HK-2 (cell line): ENCODE data around the gene PPP1R13B.

Experiments used
- DNase-seq: peaks from one replicate; pipeline ENCODE4 v3.0.0-alpha.2; 2018; ENCODE audit not compliant: unreplicated experiment

Gene PPP1R13B

DNA sequence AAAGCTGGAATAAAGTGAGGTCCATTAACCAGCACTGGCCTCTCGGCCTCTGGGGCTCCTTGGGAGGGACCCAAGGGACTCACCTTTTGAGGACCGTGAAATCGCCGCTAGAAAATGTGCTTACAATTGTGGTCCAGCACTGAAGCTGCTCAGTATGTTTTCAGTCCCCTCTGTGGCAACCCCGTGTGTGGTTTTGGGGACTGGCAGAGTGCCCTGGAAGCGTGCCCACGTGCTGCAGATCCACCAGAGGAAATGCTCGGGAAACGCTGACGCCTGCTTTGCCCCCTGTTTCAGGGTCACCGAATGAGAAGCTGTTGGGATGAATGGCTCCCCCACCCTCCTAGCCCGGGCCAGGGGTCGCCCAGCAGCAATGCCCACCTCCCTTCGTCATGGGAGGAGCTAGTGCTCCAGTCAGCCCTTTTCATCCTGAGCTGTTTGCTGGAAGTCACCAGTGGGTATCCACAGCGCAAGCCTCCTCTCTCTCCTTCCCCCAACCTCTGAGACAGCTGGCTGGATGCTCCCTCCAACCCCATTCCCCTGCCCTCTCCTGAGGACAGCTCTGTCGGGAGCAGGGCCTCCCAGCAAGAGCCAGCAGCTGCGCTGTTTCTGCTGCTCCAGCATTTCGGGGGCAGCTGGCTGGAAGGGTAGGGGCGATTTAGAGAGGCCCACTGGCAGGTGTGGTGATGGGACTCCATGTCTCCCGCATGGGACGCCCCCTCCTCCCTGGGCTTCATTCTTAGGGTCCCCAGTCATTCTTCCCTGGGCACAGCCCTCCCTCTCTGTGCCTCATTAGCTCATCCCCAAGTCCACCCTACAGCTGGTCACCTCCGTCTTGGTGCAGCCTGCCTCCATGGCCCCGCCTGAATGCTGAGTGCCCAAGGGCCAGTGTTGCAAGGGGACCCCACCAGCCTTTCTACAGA is 33.2 kb upstream of the PPP1R13B start:
- DNase-seq, result peak; percentile 62

DNA sequence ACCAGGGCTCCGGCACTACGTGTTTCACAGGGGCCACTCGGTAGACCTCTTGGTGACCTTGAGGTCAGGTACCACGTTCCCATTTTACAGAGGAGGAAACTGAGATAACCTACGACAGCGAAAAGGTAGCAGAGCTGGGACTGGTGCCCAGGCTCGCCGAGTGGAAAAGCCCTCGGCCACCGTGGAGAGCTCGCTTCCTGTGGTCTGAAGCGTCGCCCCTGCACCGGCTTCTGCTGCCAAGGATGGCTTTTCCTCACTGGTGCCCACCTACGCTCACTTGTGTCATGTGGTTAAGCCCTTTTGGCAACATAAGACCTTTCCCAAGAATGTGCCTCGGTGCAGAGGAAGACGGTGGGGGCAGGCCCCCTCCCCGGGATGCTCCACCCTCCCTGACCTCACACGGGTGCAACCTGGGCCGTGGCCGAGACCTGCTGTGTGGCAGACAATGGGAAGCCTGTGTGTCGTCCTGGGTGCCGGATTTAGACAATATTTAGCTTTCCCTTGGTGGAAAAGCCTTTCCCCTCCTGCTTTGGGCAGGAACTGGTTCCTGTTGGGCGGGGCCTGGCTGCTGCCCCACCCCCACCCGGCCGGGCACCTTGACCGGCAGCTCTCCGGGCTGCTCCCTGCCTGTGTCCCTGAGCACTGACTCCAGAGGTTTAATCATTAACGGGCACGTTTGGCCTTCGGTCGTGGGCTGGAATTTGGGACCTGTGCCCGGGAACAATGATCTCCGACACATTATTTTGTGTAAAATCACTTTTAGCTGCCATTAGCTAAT is 32.4 kb upstream of the PPP1R13B start:
- peak; percentile 79 for DNase-seq

DNA sequence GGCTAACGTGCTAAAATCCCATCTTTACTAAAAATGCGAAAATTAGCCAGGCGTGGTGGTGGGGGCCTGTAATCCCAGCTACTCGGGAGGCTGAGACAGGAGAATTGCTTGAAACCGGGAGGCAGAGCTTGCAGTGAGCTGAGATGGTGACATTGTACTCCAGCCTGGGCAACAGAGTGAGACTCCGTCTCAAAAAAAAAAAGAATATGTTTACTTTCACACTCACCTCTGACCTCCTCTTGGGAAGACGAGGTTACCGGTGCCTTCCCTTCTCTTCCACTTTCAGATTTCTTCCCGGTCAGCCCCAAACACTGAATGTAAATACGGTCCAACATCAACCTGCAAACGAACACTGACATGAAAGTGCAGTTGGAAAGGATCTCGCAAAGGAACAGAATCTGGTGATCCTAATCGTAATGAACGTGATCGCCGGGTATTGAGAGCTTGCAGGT is 31.8 kb upstream of the PPP1R13B start:
- DNase-seq, result no peak

DNA sequence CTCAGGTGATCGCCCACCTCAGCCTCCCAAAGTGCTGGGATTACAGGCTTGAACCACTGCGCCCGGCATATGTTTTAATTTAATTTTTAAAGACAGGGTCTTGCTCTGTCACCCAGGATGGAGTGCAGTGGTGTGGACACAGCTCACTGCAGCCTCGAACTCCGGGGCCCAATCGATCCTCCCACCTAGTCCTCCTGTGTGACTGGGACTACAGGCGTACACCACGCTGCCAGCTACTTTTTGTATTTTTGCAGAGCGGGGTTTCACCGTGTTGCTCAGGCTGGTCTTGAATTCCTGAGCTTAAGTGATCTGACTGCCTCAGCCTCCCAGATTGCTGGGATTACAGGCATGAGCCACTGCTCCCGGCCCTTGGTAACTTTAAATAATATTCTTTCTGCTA is 30.8 kb upstream of the PPP1R13B start:
- no peak for DNase-seq

DNA sequence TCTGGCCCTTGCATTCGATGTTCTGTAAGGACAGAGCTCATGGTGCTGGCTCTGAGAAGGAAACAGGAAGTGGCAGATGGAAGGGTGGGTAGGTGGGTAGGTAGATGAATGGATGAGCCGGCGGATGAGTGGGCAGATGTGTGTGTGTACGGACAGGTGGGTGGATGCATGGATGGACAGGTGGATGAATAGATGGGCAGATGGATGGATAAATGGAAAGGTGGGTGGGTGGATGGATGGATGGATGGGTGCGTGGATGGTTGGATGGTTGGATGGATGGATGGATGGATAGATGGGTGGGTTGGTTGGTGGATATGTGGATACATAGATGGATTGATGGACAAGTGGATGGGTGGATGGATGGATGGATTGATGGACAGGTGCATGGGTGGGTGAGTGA is 27.6 kb upstream of the PPP1R13B start:
- DNase-seq, result no peak

DNA sequence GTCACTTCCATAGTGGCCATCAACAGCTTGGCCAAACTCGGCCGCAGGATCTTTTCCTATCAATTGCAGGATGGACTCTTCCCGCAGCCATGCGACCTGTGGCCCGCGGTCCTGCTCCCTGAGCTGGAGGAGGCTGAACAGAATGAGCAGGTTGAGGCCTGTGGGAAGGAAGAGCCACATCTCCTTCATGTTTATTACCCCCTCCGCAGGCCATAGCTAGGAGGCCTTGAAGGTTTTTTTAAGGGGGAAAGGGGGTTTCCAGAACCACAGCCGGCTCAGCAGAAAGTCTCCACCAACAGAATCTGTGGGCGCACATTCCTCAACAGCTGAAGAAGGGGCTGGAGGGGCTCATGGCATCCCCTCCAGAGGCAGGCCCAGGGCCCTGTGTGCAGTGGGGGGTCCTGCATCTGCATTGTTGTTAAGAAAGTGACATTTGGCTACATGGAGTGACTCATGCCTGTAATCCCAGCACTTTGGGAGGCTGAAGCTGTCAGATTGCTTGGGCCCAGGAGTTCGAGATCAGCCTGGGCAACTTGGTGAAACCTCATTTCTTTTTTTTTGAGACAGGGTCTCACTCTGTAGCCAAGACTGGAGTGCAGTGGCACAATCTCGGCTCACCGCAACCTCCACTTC is 25.2 kb upstream of the PPP1R13B start:
- DNase-seq, result no peak

DNA sequence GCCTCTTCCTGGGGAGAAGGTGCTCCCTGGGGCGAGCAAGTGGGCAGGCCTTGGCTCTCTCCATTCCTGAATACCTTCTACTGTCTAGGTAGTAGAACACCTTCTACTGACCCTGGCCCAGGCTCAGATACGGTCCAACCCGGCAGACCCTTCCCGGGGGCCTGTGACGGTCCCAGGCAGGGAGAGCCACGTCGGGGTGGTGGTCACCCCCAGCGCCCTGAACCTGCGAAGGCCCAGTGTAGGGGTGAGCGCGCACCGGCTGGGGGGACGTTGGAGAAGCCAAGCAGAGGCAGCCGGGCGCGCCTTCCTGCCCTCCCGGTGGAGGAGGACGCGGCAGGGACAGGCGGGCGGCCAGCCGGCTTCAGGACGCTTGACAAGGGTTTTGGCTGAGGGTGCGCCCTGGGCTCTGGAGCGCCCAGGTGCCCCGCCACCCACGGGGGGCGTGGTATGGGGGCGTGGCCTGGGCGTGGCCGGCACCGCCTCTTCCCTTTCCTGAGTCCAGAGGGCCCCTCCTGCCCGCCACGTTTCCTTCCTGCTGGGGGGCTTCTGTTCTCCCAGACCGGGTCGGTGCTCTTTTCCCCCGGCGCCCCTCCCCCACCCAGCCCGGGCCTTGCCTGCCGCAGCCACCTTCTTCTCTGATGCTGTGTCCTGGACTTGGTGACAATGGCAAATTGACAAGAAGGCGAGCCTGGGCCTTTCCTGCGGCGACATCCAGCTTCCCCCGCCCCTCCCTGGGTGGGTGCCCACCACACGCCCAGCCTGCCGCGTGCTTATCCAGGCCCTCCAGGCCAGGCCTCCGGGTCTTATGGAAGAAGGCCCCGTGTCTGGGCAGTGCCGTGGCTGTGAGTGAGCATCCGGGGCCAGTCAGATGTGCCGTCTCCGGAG is 24.5 kb upstream of the PPP1R13B start:
- DNase-seq, result no peak

DNA sequence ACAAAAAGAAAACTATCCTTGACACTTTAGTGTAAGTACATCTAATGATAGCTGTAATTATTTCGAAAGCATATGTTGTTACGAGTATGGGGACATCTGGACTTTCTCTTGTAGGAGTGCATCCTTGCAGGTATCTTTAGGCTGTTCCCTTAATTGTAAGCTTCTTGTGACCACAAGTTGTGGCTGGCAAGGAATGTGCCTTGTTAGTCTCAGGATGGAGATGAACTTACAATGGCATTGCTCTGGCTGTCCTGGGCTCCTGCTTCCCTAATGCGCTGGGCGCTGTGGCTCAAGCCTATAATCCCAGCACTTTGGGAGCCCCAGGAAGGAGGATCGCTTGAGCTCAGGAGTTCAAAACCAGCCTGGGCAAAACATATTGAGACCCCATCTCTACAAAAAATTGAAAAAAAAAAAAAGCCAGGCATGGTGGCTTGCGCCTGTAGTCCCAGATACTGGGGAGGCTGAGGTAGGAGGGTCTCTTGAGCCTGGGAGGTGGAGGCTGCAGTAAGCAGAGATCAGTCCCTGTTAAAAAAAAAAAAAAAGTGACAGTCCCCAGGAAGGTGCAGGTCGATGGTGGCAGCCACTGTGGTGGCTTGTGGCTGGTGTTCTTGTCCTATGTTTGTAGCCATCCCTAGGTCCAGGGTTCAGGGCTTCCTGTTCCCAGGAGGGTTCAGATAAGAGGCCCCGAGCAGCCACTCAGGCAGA is 23.7 kb upstream of the PPP1R13B start:
- no peak for DNase-seq

DNA sequence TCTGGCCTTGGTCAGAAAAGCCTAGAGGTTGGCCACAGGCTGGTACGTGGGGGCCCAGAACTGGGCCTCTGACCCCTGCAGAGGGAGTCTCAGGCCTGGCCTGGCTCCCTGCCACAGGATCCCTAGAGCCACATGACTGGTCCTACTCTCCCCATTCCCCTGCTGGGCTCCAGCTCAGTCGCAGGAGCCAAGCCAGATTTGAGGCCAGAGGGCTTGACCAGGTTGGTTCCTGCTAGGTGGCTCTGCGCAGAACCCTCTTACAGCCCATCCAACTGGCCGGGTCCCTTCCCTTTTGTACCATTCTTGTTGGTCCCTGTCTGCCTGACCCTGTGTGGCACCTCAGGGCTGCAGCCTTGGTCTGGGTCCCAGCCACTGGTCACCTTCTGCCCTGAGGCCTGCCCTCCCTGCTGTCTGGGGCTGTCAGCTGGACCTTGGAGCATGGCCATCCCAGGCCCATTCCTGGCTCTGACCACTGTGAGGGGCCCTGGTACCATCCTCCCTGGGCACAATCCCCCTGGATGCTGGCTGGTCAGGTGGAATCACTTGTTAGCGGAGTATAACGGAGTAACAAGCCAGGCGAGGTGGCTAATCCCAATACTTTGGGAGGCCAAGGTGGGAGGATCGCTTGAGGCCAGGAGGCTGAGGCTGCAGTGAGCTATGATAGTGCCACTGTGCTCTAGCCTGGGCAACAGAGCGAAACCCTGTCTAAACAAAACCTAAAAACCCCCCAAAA is 22.9 kb upstream of the PPP1R13B start:
- DNase-seq, result no peak

DNA sequence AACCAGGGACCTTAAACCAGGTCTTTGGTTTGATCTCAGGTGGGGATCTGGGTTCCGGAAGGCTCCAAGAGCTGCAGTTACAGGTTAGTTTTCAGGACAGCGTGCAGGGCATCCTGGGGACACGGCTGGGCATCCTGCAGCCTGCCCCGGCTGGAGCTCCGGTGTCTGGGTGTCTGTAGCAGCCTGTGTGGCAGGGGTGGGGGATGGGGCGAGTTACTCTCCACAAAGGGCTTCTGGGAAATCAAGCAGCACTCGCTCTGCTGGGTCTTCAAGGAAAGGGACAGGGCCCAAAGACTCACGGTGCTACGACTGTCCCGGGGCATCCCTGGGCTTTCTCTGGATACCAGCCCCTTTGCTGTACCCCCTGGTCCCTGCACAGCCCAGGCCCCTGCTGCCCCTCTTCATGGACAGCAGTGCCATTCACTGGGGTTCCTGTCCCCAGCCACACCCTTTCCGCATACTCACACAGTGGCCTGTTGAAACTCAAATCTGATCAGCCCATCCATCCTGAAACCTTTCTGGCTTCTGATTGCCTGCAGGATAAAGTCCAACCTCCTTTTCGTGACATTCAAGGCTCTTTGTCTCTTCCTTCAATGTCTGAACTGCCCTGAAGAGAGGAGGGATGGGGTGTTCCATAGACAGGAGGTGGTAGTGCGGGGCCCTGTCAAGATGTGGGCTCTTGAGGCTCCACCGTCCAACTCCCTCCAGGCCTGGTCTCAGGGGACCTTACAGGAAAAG is 22.2 kb upstream of the PPP1R13B start:
- DNase-seq, result no peak

DNA sequence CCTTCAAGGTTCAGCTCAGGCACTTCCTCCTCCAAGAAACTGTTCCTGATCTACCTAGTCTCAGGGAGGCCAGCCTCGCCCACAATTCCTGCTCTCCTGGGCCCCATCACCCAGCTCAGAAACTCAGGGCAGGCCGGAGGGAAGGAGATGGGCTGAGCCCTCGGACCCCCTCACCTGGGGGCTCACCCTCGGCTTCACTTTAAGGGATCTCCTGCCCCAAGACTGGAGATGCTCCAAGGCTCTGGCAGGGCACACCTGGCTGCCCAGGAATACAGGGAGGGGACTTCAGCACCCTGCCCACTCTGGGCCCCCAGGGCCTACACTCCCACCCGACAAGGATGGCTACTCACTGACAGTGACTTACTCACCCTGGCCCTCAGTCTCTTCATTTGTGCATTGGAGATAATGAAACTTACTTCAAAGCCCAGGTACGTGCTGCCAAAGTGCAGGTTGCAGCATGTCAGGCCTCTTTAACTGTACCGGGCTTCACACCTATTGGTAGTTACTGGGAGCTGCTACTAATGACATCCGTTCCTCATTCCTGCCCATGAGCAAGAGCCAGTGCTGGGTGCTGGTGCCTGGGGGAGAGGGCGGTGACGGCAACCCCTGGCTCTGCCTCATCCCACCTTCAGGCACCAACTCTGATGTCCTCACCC is 21.0 kb upstream of the PPP1R13B start:
- DNase-seq, result no peak

DNA sequence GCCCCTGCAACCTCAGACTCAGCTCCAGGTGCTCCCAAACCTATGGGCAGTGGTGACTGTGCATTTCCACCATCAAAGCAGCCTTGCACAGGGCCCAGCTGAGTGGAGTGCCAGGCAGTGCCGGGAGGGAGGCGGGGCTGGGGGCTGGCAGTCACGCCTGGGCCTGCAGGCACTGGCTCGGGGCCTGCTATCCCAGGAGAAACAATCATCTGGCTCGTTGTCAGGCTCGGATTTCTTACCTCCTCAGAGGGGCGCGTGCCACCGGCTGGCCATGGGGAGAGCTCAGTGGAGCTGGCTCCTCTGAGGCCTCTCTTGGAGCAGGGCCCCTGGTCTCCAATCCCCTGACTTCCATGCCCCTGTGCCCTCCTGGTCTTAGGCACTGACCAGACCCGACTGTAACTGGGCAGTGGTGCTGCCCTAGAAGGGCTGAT is 20.2 kb upstream of the PPP1R13B start:
- no peak for DNase-seq

DNA sequence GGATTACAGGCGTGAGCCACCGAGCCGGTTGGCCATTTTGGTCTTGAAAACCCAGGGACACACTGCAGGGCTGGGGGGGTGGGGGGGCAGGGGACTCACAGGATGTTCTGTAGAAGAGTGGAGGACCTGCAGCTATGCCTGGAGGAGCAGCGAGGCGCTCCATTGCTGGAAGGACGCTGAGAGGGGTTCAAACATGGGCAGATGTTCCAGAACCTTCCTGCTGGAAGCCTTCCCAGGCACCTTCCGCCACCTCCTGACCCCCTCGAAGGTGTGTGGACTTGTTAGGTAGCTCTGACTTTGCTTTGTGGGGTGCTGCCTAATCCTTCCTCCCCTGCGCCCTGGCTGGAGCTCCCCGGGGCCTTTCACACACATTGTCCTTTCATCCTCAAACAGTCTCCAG is 19.6 kb upstream of the PPP1R13B start:
- no peak for DNase-seq

DNA sequence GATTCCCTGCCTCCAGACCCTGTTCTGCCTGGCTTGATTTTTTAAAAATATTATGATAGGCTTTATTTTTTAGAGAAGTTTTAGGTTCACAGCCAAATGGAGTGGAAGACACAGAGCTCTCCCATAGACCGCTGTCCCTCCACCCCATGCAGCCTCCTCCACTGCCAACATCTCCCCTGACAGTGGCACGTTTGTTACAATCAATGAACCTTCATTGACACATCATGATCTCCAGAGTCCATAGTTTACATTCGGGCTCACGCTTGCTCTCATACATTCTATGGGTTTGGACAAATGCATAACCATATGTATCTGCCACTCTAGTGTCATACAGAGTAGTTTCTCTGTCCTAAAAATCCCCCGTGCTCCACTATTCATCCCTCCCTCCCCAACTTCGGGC is 15.9 kb upstream of the PPP1R13B start:
- DNase-seq, result no peak

DNA sequence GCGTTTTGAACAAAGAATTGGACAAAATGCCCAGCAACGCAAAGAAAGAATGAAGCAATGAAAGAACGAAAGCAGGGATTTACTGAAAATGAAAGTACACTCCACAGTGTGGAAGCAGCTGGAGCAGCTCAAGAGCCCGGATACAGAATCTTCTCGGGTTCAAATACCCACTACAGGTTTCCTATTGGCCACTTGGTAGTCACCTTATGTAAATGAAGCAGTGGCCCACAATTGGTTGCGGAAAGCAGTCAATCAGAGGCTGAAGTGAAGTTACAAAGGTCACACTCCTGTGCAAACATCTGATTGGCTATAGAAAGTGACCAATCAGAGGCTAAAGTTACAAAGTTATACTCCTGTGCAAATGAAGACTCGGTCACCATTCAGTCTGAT is 15.0 kb upstream of the PPP1R13B start:
- DNase-seq, result no peak

DNA sequence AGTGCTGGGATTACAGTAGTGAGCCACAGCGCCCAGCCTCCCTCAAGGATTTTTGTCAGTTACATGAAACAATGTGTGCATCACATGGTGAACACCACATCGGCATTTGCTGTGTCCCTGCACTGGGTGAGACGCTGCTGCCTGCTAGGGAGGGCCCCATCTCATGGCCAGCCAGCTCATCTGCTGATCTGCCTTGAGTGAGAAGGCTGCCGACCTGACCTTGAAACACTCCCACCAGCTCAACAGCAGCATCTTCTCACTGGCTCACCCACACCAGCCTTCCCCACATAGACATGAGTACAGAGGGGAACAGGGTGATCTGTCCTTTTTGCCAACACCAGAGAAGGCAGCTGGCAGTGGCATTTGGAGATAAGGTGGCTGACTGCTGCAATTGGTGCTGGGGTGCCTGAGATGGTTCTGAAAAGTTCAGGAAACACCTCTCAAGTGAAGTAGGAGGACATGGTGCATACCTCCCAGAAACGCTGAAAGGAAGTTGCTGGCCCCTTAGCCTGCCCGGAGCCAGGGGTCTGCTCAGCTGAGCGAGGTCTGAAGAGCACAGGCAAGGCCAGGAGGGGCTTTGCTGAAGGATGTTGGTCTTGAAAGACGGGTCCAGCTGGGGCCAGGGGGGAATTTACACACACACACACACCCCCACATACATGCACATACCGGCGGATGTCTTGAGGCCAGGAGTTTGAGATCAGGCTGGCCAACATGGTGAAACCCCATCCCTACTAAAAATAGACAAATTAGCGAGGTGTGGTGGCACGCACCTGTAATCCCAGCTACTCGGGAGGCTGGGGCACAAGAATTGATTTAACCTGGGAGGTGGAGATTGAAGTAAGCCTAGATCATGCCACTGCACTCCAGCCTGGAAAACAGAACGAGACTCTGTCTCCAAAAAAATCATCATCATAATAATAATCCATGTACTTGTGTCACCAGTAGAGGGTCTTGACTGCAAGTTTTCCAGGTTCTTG is 14.3 kb upstream of the PPP1R13B start:
- no peak for DNase-seq

DNA sequence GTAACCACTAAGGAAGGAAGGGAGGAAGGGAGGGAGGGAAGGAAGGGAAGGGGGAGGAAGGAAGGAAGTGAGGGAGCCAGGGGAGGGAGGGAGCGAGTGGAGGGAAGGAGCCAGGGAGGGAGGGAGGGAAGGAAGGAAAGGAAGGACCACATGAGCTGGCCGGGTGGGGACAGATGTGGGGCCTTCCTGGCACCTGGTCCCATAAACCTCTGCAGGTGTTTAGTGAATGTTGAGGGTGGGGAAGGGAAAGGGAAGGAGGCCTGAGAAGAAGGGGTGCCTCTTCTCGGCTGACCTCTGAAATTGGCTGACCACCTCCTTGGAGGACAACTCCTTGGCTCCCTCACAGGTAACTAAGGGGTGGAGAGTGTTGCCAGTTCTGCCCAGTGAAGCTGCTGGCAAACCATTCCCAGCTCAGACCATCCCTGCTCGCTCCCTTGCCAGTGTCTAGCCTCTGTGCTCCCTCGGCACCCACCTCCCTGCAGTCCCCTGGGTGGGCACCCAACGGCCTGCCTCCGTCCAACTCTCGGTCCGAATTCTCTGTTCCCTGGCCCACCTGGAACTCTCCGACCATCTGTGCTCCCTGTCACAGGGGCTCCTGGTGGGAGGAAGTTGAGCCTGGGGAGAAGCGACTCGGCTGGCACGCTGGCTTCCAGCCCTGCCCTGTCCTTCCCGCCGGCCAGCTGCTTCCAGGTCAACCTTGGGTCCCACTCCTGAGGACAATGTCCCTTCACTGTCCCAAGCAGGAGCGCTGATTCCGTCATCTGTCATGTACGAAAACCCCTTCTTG is 12.2 kb upstream of the PPP1R13B start:
- no peak for DNase-seq
